ENCODE measurements around the gene LRP6. TPM values are rescaled to one million over a fixed set of nuclear protein-coding genes. Genes with fewer than 3 reads are reported as not detected.
"Not testable (repeated sequence)": the region's sequence is repeated elsewhere in the genome, so short reads cannot be mapped to it uniquely, and the experiment has no call there.

LRP6 gene
- total and polyA plus RNA-seq, 12 donors: 3.5 to 31.9 (median 17.5) TPM

DNA sequence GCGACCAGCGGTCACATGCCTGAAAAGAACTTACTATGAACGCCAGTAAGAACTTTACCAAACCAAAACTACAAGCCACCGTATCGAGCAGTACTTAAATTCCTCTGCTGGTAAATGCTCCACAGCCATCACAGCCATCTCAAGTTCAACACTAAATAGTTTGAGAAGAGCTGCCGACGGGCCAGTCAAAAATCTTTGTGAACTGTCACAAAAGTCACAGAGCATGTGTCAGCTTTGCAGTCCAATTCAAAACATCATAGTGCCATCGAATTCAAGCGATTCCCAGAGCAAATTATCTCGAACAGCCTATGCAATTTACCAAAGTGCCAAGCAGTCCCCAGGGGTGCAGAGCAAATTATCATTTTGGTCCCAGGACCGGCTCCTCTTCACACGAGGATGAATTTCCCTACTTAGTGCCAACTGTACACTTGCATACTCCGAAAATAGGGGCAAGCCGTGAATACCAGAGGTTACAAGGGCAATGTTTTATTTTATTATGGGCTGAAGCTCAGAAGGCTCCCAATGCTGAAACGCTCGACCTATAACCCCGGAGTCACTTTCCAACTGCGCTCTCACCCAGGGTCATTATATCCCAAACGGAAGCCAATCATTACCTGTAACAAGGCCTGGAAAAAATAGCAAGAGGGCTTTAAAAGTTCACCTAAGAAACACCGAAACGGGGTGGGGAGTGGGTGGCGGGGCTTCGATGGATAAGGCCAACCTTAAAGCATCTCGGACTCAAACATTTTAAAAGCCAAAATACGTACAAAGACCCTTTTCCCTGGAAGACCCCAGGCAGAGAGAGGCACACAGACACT is 1.1 kb downstream of the LRP6 start:
- H3K27me3 ChIP-seq: no peaks in the 10 kb centered on the region
- H3K27ac ChIP-seq: peak overlapping the region in 3 of 5 donors; percentile 91 to 99 (median 98)
- WGBS, 4 donors: 1 to 2% (median 1%) methylated on average over 25 of the region's 25 CpGs
- no peaks in the 10 kb centered on the region for H3K36me3 ChIP-seq (replicated peaks in 1 of 2)
- intact Hi-C loops (cut with DNase I): no loop called here
- TF ChIP-seq CTCF (IDR thresholded peaks at IDR 0.05) (no peak), POLR2A (IDR thresholded peaks at IDR 0.05) (peak in 1 of 2 donors; percentile 26)
- DNase-seq: peak in 2 of 7 donors; percentile 6 to 7
- peak overlapping the region in 3 of 4 donors; percentile 66 to 92 (median 72) for H3K4me3 ChIP-seq
- peaks cover 3 to 19% of the 10 kb centered on the region in 2 donors for H3K4me1 ChIP-seq (replicated peaks in 1 of 2)
- H3K9me3 ChIP-seq (replicated peaks in 1 of 3): no peaks in the 10 kb centered on the region

DNA sequence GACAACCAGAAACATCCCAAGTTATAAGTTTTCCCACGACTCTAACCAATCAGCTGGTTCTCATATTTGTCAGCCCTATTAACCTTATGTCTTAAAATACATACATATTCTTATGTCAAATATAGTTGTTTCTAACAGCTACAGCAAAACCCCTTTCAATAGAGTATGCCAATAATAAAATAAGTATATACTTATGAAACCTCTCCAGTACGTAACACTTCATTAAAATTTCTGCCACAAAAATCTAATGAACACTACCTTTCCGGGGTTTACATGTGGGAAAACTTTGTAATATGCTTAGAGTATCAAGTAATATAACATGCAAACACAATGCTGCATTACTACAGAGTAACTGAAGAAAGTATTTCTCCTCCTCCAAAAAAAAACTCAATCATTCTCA is 1.8 kb downstream of the LRP6 start:
- no peak for TF ChIP-seq POLR2A (IDR thresholded peaks at IDR 0.05)
- TF ChIP-seq CTCF (IDR thresholded peaks at IDR 0.05): no peak
- Histone ChIP-seq H3K4me1 (replicated peaks in 1 of 2) (peaks cover 3 to 19% of the 10 kb centered on the region in 2 donors), H3K4me3 (peak overlapping the region in 1 of 4 donors; percentile 72), H3K27me3 (no peaks in the 10 kb centered on the region), H3K36me3 (replicated peaks in 1 of 2) (no peaks in the 10 kb centered on the region), H3K27ac (peak overlapping the region in 2 of 5 donors; percentile 36 to 99), H3K9me3 (replicated peaks in 1 of 3) (no peaks in the 10 kb centered on the region)
- 38 to 48% (median 40%) methylated on average over 3 of the region's 3 CpGs for WGBS, 4 donors
- intact Hi-C loops (cut with DNase I): no loop called here
- no peak for DNase-seq

GRCh38 chr12:12263909-12264308 is 2.9 kb downstream of the LRP6 start:
- no peak for TF ChIP-seq POLR2A (IDR thresholded peaks at IDR 0.05)
- TF ChIP-seq CTCF (IDR thresholded peaks at IDR 0.05): no peak
- Histone ChIP-seq H3K4me1 (replicated peaks in 1 of 2) (peaks cover 3 to 19% of the 10 kb centered on the region in 2 donors), H3K27me3 (no peaks in the 10 kb centered on the region), H3K9me3 (replicated peaks in 1 of 3) (no peaks in the 10 kb centered on the region), H3K27ac (no peak overlapping the region), H3K36me3 (replicated peaks in 1 of 2) (no peaks in the 10 kb centered on the region), H3K4me3 (no peak overlapping the region)
- WGBS, 4 donors: 38 to 55% (median 54%) methylated on average over 2 of the region's 2 CpGs
- intact Hi-C loops (cut with DNase I): no loop called here
- no peak for DNase-seq

DNA sequence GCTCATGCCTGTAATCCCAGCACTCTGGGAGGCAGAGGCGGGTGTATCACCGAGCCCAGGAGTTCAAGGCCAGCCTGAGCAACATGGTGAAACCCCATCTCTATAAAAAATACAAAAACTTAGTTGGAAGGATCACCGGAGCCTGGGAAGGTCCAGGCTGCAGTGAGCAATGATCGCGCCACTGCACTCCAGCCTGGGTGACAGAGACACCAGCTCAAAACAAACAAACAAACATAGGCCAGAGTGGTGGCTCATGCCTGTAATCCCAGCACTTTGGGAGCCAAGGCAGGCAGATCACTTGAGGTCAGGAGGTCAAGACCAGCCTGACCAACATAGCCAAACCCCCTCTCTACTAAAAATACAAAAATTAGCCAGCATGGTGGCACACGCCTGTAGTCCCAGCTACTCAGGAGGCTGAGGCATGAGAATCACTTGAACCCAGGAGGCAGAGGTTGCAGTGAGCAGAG is 10.5 kb downstream of the LRP6 start:
- WGBS, 4 donors: 53 to 66% (median 55%) methylated on average over 6 of the region's 6 CpGs
- H3K4me3 ChIP-seq; H3K27me3 ChIP-seq; intact Hi-C loops (cut with DNase I); H3K36me3 ChIP-seq (replicated peaks in 1 of 2); H3K9me3 ChIP-seq (replicated peaks in 1 of 3): not testable (repeated sequence)
- peak; percentile 22 to 70 (median 54) for DNase-seq
- H3K4me1 ChIP-seq (replicated peaks in 1 of 2): peaks cover 0 to 12% of the 10 kb centered on the region in 2 donors
- peak overlapping the region in 2 of 5 donors; percentile 6 to 48 for H3K27ac ChIP-seq

Measured in adrenal gland (tissue), 12 donors.